K562 (cell line): ENCODE data around the gene DCTN2. TPM values are rescaled to one million over a fixed set of nuclear protein-coding genes. Genes with fewer than 3 reads are reported as not detected.

ENCODE experiments used
- BCLAF1 ChIP-seq, 2 experiments: fragments of 450-650 bp in 1 of 2; IDR thresholded peaks; 2 replicates each; pipeline ENCODE4 v1.6.1; 2011 to 2017; ENCODE audit warnings: low read depth in 2 of 2, antibody characterized with exemption in 1 of 2, borderline replicate concordance in 1 of 2, low read length in 1 of 2, mild to moderate bottlenecking in 1 of 2, mixed read lengths in 1 of 2; ENCODE audit not compliant: control insufficient read depth in 1 of 2
- BRD9 ChIP-seq: fragments of 450-650 bp; IDR thresholded peaks from 2 replicates; pipeline ENCODE4 v1.6.1; 2018; ENCODE audit warnings: low read depth; ENCODE audit not compliant: partially characterized antibody
- DEAF1 ChIP-seq: fragments of 450-650 bp; formaldehyde crosslinking; IDR thresholded peaks from 2 replicates; pipeline ENCODE4 v1.4.0; 2020; ENCODE audit warnings: mild to moderate bottlenecking, moderate library complexity
- NCOA4 ChIP-seq: fragments of 450-650 bp; IDR thresholded peaks from 2 replicates; pipeline ENCODE4 v1.6.1; 2018; ENCODE audit warnings: mild to moderate bottlenecking; ENCODE audit not compliant: partially characterized antibody
- SMARCE1 ChIP-seq: fragments of 450-650 bp; IDR thresholded peaks from 2 replicates; pipeline ENCODE4 v1.7.1; 2016; ENCODE audit warnings: mild to moderate bottlenecking
- SNIP1 ChIP-seq: fragments of 450-650 bp; IDR thresholded peaks from 2 replicates; pipeline ENCODE4 v1.7.1; 2017; ENCODE audit warnings: low read depth, mild to moderate bottlenecking
- ZBTB40 ChIP-seq, 2 experiments: fragments of 450-650 bp in 1 of 2; sonication (generic) in 1 of 2; formaldehyde crosslinking in 1 of 2; IDR thresholded peaks; 2 replicates each; pipeline versions ENCODE4 v1.7.1 to v1.9.0; 2016 to 2022; ENCODE audit warnings: inconsistent platforms in 1 of 2, mild to moderate bottlenecking in 1 of 2, missing genetic modification reagents in 1 of 2
- ZNF184 ChIP-seq: sonication (generic); formaldehyde crosslinking; IDR thresholded peaks from 2 replicates; pipeline ENCODE4 v1.5.0; 2020; ENCODE audit warnings: missing genetic modification reagents
- ZNF512 ChIP-seq: IDR thresholded peaks from 2 replicates; pipeline ENCODE4 v1.6.1; 2016; ENCODE audit warnings: missing genetic modification characterization, missing compliant biosample characterization
- polyA plus RNA-seq, 8 experiments: library from polyadenylated mRNA; depleted of rRNA in 4 of 8; stranded (reverse) in 5 of 8; unstranded in 3 of 8; fragments of >200 nt; fragmentation: Nextera tagmentation in 2 of 8; fragmentation: Illumina TruSeq in 1 of 8; extraction: Ambion mirVana in 2 of 8; extraction: Trizol in 1 of 8; gene quantifications; 2 replicates each; pipeline versions ENCODE4 v1.2.1 to v1.2.3, GENCODE V29; 2011 to 2014; ENCODE audit warnings: inconsistent platforms in 1 of 8, missing spikeins in 1 of 8
- total RNA-seq, 7 experiments: library from RNA; depleted of rRNA in 6 of 7; stranded (reverse); fragments of >200 nt in 6 of 7; fragmentation: Illumina TruSeq in 2 of 7; extraction: Trizol in 2 of 7; gene quantifications; 2 replicates each; pipeline versions ENCODE4 v1.2.1 to v1.2.3, GENCODE V29; 2011 to 2021; ENCODE audit warnings: low replicate concordance in 1 of 7

Gene DCTN2
- total and polyA plus RNA-seq, 9 of the 15 experiments (the other 6 are each of a cell fraction or from before 2014, with no cell fraction given): 43.6 to 270 (median 125) TPM

GRCh38 chr12:57488402-57489156 lies 58.4 kb downstream of the DCTN2 start (continued):
- TF ChIP-seq ZNF512 (tag): peak; percentile 46; the same call in 1 of the 2 replicates
- TF ChIP-seq BCLAF1 (IDR thresholded peaks at IDR 0.05; ENCODE audit: borderline replicate concordance in 1 of 2, control insufficient read depth in 1 of 2, low read depth in 2 of 2, low read length in 1 of 2): no peak
- TF ChIP-seq SMARCE1: peak; percentile 2; the same call in 1 of the 2 replicates
- TF ChIP-seq ZNF184: no peak
- TF ChIP-seq NCOA4: peak; percentile 74
- TF ChIP-seq BRD9: peak; percentile 29
- no peak for TF ChIP-seq SNIP1
- TF ChIP-seq DEAF1 (CRISPR knock-in tag): no peak
- peak; percentile 13; the same call in 1 of the 2 replicates for TF ChIP-seq ZBTB40 (IDR thresholded peaks at IDR 0.05)
- no peak for TF ChIP-seq ZBTB40 (CRISPR knock-in tag; IDR thresholded peaks at IDR 0.05)
